Activated CD8-positive, alpha-beta T cell treated with anti-CD3 and anti-CD28 coated beads, Interleukin-2, amount 10 ng/mL, durations not matched to agents 7 days and 5 days (primary cell): ENCODE measurements around the gene SELENOM. TPM values are rescaled to one million over a fixed set of nuclear protein-coding genes. Genes with fewer than 3 reads are reported as not detected.

Experiments
- ATAC-seq: fragments of 150-1000 bp; cut with Tn5 transposase; one replicate; pipeline ENCODE4 v1.10.0; 2021; ENCODE audit warnings: moderate library complexity
- CTCF ChIA-PET: fragments of 350-600 bp; sonication (Branson Sonifier 250); formaldehyde crosslinking; loops from one replicate; lab custom pipeline; 2021; ENCODE audit warnings: antibody characterized with exemption; lab: Charles Lee
- POLR2A ChIA-PET: fragments of 350-600 bp; sonication (Branson Sonifier 250); formaldehyde crosslinking; loops from one replicate; lab custom pipeline; 2021; ENCODE audit warnings: antibody characterized with exemption; lab: Charles Lee
- DNase-seq: peaks from one replicate; pipeline ENCODE4 v3.0.0-alpha.2; 2020
- H3K27ac Mint-ChIP-seq: one replicate; pipeline ENCODE4 v1.8.0; 2021; ENCODE audit warnings: mild to moderate bottlenecking, mixed read lengths
- H3K27me3 Mint-ChIP-seq: one replicate; pipeline ENCODE4 v1.8.0; 2021; ENCODE audit warnings: low read depth, mixed read lengths
- H3K36me3 Mint-ChIP-seq: one replicate; pipeline ENCODE4 v1.8.0; 2021; ENCODE audit warnings: low read depth, mixed read lengths
- H3K4me1 Mint-ChIP-seq: one replicate; pipeline ENCODE4 v1.8.0; 2021; ENCODE audit warnings: low read depth, mixed read lengths
- H3K4me3 Mint-ChIP-seq: one replicate; pipeline ENCODE4 v1.8.0; 2021; ENCODE audit warnings: mild to moderate bottlenecking, mixed read lengths
- H3K9me3 Mint-ChIP-seq: one replicate; pipeline ENCODE4 v1.8.0; 2022; ENCODE audit warnings: mixed read lengths; ENCODE audit not compliant: insufficient read depth
- total RNA-seq, 2 experiments: library from RNA; stranded (reverse); gene quantifications; one replicate each; pipeline ENCODE4 v1.2.3, GENCODE V29; 2021

The SELENOM gene
- total RNA-seq, 2 experiments from 2014 or later = 0.76 to 0.87 TPM

GRCh38 chr22:31130873-31131272, 23.5 kb upstream of the SELENOM start:
- POLR2A ChIA-PET = no interaction called here
- Mint-ChIP-seq H3K4me3 (no peak overlapping the region), H3K27ac (no peak overlapping the region), H3K4me1 (peaks cover 1% of the 10 kb centered on the region), H3K27me3 (no peaks in the 10 kb centered on the region), H3K9me3 (no peaks in the 10 kb centered on the region), H3K36me3 (no peaks in the 10 kb centered on the region)
- CTCF ChIA-PET = no interaction called here
- no peak for ATAC-seq
- no peak for DNase-seq

DNA sequence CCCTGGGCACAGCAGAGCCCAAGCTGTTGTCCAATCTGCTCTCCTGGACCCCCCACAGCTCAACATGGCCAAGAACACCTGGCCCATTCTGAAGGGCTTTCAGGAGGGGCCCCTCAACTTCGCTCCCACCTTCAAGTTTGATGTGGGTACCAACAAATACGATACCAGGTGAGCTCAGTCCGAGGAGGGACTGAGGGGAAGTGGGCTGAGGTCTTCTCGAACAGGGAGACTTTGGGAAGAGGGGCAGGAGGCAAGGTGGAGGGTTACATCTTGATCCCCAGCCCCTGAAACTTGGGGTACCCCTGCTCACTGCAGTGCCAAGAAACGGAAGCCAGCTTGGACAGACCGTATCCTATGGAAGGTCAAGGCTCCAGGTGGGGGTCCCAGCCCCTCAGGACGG, 20.8 kb upstream of the SELENOM start:
- H3K27me3 Mint-ChIP-seq = no peaks in the 10 kb centered on the region
- POLR2A ChIA-PET = no interaction called here
- H3K4me1 Mint-ChIP-seq = peaks cover 1% of the 10 kb centered on the region
- CTCF ChIA-PET = interaction anchor here (1.1 kb wide), 1 partner anchor 40 kb away, joined by 3 read pairs; no protein-coding TSS in a partner anchor
- no peak overlapping the region for H3K4me3 Mint-ChIP-seq
- H3K27ac Mint-ChIP-seq = no peak overlapping the region
- H3K36me3 Mint-ChIP-seq = no peaks in the 10 kb centered on the region
- ATAC-seq = no peak
- no peaks in the 10 kb centered on the region for H3K9me3 Mint-ChIP-seq
- no peak for DNase-seq

DNA sequence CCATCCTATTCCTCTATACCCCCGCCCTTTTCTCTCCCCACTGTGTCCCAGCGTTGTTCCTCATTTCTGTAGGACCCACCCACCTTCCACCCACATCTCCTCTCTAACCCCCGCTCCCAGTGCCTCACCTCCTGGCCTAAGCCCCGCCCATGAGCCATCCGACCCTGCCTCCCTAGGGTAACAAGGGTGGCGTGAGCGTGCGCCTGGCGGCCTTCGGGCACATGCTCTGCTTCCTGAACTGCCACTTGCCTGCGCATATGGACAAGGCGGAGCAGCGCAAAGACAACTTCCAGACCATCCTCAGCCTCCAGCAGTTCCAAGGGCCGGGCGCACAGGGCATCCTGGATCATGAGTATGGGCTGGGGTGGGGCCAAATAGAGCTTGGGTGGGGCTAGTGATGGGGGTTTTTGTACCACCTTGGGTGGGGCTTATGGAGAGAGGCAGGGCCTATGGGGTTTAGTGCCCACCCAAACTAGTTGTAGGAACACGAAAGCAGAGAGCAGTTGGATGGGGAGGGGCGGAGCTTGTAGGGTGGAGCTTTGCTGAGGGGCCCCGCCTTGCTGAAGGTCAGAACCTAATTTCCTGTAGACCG, 19.9 kb upstream of the SELENOM start:
- no peak for DNase-seq
- Mint-ChIP-seq H3K9me3 (no peaks in the 10 kb centered on the region), H3K4me3 (no peak overlapping the region), H3K27me3 (no peaks in the 10 kb centered on the region), H3K4me1 (peaks cover 1% of the 10 kb centered on the region), H3K27ac (no peak overlapping the region), H3K36me3 (no peaks in the 10 kb centered on the region)
- ChIA-PET POLR2A (no interaction called here), CTCF (interaction anchor here (0.6 to 1.1 kb wide), 2 partner anchors 39 to 98 kb away, joined by 3 read pairs; no protein-coding TSS in a partner anchor)
- no peak for ATAC-seq

- POLR2A ChIA-PET = no interaction called here
- Mint-ChIP-seq H3K27me3 (no peaks in the 10 kb centered on the region), H3K4me1 (peaks cover 1% of the 10 kb centered on the region), H3K27ac (no peak overlapping the region), H3K9me3 (no peaks in the 10 kb centered on the region), H3K4me3 (no peak overlapping the region), H3K36me3 (no peaks in the 10 kb centered on the region)
- CTCF ChIA-PET = no interaction called here
- ATAC-seq (no peak), DNase-seq (no peak)
These were observed 19.5 kb upstream of the SELENOM start for GRCh38 chr22:31126869-31127175.

- DNase-seq = no peak
- ChIA-PET CTCF (no interaction called here), POLR2A (no interaction called here)
- ATAC-seq = no peak
- Mint-ChIP-seq H3K4me3 (no peak overlapping the region), H3K27me3 (peaks cover 2% of the 10 kb centered on the region), H3K36me3 (no peaks in the 10 kb centered on the region), H3K4me1 (peaks cover 1% of the 10 kb centered on the region), H3K27ac (no peak overlapping the region), H3K9me3 (no peaks in the 10 kb centered on the region)
These were observed 18.9 kb upstream of the SELENOM start for GRCh38 chr22:31126128-31126868.

- ChIA-PET POLR2A (no interaction called here), CTCF (no interaction called here)
- ATAC-seq (no peak), DNase-seq (no peak)
- Mint-ChIP-seq H3K27me3 (peaks cover 3% of the 10 kb centered on the region), H3K27ac (no peak overlapping the region), H3K4me1 (peaks cover 1% of the 10 kb centered on the region), H3K36me3 (no peaks in the 10 kb centered on the region), H3K4me3 (no peak overlapping the region), H3K9me3 (no peaks in the 10 kb centered on the region)
These were observed 18.3 kb upstream of the SELENOM start for GRCh38 chr22:31125521-31126117.

DNA sequence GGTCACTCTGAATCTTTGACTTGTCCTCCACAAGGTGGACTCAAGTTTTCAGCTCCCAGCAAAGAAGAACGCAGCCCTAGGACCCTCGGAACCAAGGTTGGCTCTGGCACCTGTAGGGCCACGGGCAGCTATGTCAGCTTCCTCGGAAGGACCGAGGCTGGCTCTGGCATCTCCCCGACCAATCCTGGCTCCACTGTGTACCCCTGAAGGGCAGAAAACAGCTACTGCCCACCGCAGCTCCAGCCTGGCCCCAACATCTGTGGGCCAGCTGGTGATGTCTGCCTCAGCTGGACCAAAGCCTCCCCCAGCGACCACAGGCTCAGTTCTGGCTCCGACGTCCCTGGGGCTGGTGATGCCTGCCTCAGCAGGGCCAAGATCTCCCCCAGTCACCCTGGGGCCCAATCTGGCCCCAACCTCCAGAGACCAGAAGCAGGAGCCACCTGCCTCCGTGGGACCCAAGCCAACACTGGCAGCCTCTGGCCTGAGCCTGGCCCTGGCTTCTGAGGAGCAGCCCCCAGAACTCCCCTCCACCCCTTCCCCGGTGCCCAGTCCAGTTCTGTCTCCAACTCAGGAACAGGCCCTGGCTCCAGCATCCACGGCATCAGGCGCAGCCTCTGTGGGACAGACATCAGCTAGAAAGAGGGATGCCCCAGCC, 17.6 kb upstream of the SELENOM start:
- CTCF ChIA-PET = interaction anchor here (1.1 kb wide), 1 partner anchor 18 kb away, joined by 5 read pairs; the partner anchor contains the start of gene SELENOM
- no peaks in the 10 kb centered on the region for H3K9me3 Mint-ChIP-seq

DNA sequence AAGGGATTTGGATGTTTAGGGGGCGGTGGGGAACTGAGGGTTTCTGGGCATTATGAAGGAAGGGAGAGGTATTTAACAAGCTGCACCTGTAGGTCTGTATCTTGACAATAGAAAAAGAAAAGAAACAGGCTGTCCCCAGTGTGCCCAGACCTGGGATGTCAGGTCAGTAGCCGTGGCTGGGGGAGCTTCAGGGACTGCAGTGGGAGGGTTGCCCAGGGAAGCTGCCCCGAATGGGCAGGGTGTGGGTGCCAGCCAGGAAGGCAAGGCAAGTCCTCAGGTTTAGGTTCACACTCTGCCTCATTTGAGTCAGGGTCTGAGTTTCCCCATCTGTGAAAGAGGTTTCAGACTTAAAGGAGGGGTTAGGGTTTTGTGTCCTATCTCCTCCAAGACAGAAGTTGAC, 16.9 kb upstream of the SELENOM start:
- ChIA-PET POLR2A (interaction anchor here (0.6 kb wide), 1 partner anchor 98 kb away, joined by 3 read pairs; no protein-coding TSS in a partner anchor), CTCF (interaction anchor here (1.1 kb wide), 1 partner anchor 17 kb away, joined by 5 read pairs; the partner anchor contains the start of gene SELENOM)
- Mint-ChIP-seq H3K36me3 (no peaks in the 10 kb centered on the region), H3K27ac (no peak overlapping the region), H3K27me3 (peaks cover 3% of the 10 kb centered on the region), H3K4me3 (no peak overlapping the region), H3K4me1 (peaks cover 1% of the 10 kb centered on the region), H3K9me3 (no peaks in the 10 kb centered on the region)
- ATAC-seq (no peak), DNase-seq (no peak)

More for the DNA sequence above, 17.6 kb upstream of the SELENOM start:
- H3K27me3 Mint-ChIP-seq = peaks cover 3% of the 10 kb centered on the region
- POLR2A ChIA-PET = no interaction called here
- DNase-seq (no peak), ATAC-seq (no peak)
- no peaks in the 10 kb centered on the region for H3K36me3 Mint-ChIP-seq
- no peak overlapping the region for H3K4me3 Mint-ChIP-seq
- peaks cover 1% of the 10 kb centered on the region for H3K4me1 Mint-ChIP-seq
- H3K27ac Mint-ChIP-seq = no peak overlapping the region

GRCh38 chr22:31123292-31123602, 15.9 kb upstream of the SELENOM start:
- Mint-ChIP-seq H3K4me3 (no peak overlapping the region), H3K4me1 (peaks cover 1% of the 10 kb centered on the region), H3K27ac (no peak overlapping the region), H3K9me3 (no peaks in the 10 kb centered on the region), H3K27me3 (peaks cover 3% of the 10 kb centered on the region), H3K36me3 (no peaks in the 10 kb centered on the region)
- ChIA-PET POLR2A (no interaction called here), CTCF (no interaction called here)
- ATAC-seq = no peak
- no peak for DNase-seq

DNA sequence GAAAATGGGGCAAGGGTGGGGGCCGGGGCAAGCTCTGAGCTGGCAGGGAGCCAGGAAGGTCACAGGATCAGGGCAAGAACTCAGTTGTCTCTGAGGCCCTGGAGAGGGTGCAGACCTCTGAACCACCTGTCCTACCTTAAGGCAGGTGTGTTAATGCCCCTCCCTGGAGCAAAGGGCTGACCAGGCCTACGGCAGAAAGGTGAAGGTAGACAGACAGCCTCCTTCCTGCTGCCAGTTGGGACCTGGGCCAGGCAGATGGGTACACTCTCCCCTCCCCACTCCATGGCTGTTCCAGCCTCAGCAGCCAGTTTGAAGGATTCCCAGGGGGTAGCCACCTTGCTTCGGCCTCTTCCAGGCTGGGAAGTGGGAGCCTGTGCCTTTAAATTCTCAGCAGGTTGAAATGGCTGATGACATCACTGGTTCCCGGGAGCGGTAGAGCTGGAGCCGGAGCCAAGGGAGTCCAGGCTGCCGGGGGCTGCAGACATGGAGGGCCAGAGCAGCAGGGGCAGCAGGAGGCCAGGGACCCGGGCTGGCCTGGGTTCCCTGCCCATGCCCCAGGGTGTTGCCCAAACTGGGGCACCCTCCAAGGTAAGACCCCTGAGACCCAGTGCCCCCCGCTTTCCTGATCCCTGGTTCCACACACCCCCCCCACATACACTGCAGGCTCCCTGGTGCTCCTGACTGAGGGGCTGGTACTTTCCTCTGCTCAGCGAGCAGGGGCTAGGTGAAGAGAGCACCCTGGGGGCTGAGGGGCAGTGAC, 15.3 kb upstream of the SELENOM start, which contains the start of gene INPP5J:
TSS of gene INPP5J (plus strand) at position 435 of the 760 bp plus-strand sequence. CDS start at position 484, 49 bp downstream.
- peaks cover 3% of the 10 kb centered on the region for H3K27me3 Mint-ChIP-seq
- peaks cover 1% of the 10 kb centered on the region for H3K4me1 Mint-ChIP-seq
- ChIA-PET CTCF (no interaction called here), POLR2A (no interaction called here)
- ATAC-seq = no peak
- no peaks in the 10 kb centered on the region for H3K36me3 Mint-ChIP-seq
- no peak within 1 kb of the TSS for H3K4me3 Mint-ChIP-seq
- no peak within 1 kb of the TSS for H3K27ac Mint-ChIP-seq
- no peaks in the 10 kb centered on the region for H3K9me3 Mint-ChIP-seq
- no peak for DNase-seq

DNA sequence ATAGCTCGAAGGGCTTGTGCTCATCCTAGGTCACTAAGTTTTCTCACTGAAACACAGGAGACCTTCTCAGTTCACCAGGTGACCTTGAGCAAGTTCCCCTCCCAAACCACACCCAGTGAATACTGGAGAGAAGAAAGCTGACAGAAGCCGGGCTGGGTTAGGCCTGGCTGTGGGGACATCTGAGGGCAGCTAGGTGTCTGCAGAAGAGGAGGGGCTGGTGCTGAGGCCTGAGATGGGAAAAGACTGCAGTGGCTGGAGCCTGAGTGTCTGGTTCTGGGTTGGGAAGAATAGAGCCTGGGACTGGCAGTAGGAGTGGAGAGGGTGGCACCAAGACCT, 14.8 kb upstream of the SELENOM start:
- Mint-ChIP-seq H3K4me3 (no peak overlapping the region), H3K4me1 (no peaks in the 10 kb centered on the region), H3K9me3 (no peaks in the 10 kb centered on the region), H3K27ac (no peak overlapping the region), H3K36me3 (no peaks in the 10 kb centered on the region), H3K27me3 (peaks cover 3% of the 10 kb centered on the region)
- CTCF ChIA-PET = no interaction called here
- POLR2A ChIA-PET = no interaction called here
- no peak for ATAC-seq
- no peak for DNase-seq
